OCI-LY3 (cell line): ENCODE data around the gene HTR1A.
A peak's percentile ranks its signal among the peaks of the same experiment; 100 is the strongest.

Experiments
- EZH2phosphoT487 ChIP-seq: fragments of 200-600 bp; shearing (Covaris generic); IDR thresholded peaks from 2 replicates; pipeline ENCODE4 v1.6.1; 2018; ENCODE audit warnings: antibody characterized with exemption, mixed run types, low read depth
- TF ChIP-seq, protein P1 (sequence below): fragments of 200-600, 300-600 bp; sonication (generic); IDR thresholded peaks from 2 replicates; pipeline ENCODE4 v1.5.1; 2014; ENCODE audit warnings: antibody characterized with exemption, low read length, low read depth

GRCh38 chr5:63963080-63963735, 963 bp upstream of the HTR1A start:
- TF ChIP-seq, protein P1, sequence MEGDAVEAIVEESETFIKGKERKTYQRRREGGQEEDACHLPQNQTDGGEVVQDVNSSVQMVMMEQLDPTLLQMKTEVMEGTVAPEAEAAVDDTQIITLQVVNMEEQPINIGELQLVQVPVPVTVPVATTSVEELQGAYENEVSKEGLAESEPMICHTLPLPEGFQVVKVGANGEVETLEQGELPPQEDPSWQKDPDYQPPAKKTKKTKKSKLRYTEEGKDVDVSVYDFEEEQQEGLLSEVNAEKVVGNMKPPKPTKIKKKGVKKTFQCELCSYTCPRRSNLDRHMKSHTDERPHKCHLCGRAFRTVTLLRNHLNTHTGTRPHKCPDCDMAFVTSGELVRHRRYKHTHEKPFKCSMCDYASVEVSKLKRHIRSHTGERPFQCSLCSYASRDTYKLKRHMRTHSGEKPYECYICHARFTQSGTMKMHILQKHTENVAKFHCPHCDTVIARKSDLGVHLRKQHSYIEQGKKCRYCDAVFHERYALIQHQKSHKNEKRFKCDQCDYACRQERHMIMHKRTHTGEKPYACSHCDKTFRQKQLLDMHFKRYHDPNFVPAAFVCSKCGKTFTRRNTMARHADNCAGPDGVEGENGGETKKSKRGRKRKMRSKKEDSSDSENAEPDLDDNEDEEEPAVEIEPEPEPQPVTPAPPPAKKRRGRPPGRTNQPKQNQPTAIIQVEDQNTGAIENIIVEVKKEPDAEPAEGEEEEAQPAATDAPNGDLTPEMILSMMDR, result peak; percentile 71
- no peak for TF ChIP-seq EZH2phosphoT487
